NCI-H1105 (cell line): Measurements from ENCODE around the gene CDH13.

Experiments used
- DNase-seq: peaks from one replicate; lab custom pipeline; 2025; lab: John Stamatoyannopoulos, UW

The CDH13 gene

DNA sequence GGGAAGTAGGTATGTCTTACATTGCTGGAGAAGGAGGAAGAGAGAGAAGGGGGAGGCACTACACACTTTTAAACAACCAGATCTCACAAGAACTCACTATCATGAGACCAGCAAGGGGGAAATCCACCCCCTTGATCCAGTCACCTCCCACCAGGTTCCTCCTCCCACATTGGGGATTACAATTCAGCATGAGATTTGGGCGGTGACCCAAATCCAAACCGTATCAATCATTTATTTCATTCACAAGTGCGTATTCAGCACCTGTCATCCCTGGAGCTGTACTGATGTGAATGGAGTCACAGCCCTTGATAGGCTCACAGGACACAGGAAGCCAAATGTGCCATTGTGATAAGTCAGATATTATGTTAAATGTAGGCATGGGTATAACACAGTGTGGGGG lies 952.7 kb downstream of the CDH13 start:
- DNase-seq, result no peak

DNA sequence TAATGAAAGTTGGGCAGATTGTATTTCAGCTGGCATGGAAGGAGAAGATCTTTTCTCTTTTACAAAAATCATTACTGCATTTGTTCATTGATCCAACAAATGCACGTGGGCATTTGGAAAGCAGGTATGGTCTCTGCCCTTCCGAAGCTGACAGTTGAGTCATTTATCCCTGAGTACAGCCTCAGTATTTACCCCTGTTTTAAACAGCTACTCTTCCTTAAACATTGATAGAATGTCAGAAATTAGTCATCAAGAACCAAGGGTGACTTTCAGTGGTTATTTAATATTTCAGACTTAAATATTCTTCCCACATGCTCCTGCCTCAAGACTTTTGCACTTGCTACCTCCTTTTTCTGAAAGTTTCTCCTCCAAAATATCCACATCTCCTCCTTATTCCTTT lies 954.3 kb downstream of the CDH13 start:
- DNase-seq, result no peak

DNA sequence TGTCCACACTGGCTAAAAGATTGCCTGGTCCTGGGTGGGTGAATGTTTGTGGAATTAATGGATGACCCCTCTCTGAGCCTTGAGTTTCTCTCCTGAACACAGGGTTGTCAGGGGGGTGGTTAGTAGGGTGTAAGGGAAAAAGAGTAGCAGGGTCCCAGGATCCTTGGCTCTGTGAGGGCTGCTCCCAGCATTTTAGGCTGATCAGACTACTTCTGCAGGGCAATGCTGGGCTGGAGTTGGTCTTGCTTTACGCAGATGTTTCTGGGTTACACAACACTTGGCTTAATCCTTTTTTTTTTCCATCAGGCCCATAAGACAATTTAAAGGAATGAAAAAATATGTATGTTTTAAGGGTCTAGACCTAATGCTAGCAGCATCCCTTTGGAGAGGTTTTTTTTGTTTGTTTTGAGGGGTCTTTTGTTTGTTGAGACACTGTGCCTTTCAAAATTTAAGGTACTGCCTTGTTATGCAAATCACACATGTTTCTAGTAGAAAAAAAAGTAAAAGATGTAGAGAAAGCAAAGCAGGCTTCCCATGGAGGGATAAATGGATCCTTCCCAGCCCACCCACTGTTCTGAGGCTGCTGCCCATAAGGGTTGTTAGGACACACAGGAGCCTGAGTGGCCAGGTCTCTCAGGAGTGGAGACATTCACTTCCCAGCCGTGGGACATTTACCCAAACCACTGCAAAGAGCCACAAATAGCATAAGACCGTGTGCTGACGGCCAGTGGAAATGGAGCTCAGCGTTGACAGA lies 955.4 kb downstream of the CDH13 start:
- DNase-seq, result no peak

DNA sequence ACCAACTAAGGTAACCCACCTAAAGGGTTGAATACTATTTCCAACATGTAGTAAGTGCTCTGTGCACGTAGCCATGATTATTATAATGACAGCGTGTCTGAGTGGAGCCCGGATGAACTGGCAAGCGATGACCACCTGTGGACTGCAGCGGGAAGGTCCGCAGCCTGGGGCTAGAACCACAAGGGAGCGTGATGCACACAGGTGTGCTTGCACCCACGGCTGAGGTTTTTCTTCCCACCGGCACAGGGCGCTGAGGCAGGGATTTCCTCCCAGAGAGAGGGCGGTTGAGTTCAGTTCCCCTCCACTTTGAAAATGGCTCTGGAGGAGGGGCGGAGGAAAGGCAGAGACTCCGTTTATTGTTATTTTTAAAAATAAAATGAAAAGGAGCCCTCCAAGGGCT lies 959.3 kb downstream of the CDH13 start:
- DNase-seq, result no peak

DNA sequence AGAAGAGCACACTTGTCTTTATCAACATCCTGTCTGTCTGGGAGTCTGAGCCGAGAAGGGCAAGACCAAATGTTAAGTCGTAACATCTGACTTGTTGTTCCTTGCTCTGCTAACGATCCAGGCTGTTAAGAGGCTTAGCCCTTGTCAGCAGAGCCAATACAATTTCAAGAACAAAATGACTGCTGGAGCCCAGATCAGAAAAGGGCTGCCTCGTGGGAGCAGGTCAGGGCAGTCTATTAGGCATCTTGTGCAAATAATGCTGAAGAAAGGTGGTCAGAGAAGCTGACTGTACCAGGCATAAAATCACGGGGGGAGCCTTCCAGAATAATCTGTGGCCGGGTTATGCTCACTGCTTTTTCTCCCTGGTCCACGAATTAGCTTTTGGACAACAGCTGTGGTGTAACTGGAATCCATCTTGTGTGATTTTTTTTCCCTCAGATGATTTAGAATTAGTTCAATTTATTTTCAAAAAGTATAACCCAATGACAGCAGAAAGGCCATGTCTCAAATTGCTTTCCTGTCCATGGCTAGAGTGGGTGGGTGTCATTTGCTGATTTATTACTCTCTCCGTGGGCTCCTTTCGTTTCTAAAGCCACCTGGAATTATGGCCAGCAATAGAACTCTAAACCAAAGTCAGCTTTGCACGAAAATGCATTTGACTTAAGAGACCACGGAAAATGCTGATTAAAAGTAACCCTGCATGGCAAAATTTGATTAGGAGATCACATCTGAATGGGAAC lies 959.9 kb downstream of the CDH13 start:
- no peak for DNase-seq

DNA sequence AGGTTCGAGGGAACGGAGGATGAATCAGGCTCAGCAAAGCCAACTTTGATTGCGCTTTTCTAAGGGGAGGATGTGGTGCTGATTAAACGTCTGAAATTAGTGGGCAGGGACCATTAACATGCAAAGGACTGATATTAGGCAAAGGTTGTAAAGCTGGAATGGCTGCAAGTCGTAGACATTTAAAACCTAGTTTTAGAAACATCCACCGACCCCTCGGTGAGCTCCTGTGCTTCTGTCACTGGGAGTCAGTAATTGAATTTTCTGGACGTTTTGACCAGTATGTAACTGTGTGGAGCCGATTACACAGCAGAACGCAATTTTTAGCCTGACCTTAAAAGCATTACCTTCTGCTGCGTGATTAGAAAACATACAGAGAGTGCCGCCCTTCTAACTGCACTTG lies 960.4 kb downstream of the CDH13 start:
- no peak for DNase-seq

DNA sequence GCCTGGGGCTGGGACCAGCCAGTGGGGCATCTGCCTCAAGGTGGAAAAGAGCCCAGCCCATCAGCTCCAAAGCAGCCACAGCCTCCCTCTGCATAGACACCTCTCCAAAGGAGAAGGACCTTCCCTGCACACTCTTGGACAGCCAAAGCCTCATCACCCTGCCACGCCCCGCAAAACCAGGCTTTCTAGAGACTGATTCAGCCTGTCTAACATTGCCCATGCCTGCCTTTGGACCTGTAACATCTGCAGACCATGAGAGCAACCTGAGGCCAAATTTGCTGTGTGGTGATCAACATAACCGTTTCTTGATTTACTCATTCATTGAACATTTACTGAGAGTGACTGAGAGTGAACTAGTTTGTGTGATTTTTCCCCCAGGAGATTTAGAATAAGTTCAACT lies 961.3 kb downstream of the CDH13 start:
- no peak for DNase-seq

DNA sequence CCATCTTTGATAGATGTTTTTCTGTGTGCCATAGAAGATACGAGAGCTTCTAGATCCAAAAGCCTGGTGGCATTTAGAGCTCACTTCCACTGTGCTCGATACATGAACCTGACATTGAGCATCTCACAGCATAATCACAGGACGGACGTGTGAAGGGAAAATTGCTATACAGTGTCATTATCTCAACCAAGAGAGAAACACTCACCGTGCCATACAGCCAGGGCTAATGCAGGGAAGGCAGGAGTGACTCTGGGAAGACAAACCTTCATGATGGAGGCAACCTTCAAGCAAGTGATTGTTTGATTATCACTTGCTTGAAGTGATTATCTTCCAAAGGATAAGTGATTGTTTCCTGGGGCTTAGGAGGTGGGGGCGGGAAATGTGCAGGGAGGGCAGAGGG lies 962.8 kb downstream of the CDH13 start:
- no peak for DNase-seq

DNA sequence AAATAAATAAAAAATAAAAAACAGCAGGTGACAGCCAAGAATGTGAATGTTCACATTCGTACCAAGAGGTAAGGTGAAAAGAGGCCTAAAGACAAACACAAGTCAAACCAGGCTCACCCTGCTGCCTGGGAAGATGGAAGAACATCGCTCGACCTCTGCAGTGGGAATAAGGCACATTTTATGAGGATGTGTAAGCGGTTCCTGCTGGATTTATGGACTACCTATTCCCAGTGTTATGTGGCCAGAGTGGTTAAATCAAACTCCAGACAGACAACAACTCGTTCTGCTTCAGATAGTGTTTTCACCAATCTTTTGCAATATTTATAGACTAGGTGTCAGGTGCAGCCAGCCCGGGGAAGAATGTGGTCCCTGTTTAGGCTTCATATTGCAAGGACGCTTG lies 966.0 kb downstream of the CDH13 start:
- no peak for DNase-seq

DNA sequence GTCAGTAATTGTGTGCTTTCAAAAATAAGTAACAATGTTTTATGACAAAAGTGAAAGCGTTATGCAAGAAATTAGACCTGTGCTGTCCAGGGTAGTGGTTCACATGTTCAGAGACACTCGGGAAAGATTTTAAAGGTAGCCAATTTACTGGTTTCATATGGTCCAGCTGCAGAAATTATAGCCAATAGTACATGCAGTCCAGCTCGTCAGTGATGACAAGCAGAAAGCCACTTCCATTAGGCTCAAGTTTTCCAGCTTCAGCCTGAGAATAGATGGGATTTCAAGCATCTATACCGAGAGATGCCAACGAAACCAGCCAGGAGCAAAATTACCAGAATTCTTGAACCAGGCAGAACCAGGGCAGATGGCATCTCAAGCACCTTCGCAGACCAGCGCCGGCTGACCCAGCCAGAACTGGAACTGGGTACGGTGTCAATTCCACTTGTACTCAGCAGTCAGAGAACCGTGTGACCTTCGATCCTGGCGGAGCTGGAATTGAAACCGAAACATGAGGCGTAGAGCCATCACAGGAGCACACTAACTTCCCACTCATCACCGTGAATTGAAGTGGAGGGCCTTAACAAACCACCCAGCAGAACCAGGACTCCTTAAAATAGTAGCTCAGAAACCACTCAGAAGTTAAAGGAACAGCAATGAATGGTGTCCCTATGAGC lies 973.2 kb downstream of the CDH13 start:
- DNase-seq, result no peak

DNA sequence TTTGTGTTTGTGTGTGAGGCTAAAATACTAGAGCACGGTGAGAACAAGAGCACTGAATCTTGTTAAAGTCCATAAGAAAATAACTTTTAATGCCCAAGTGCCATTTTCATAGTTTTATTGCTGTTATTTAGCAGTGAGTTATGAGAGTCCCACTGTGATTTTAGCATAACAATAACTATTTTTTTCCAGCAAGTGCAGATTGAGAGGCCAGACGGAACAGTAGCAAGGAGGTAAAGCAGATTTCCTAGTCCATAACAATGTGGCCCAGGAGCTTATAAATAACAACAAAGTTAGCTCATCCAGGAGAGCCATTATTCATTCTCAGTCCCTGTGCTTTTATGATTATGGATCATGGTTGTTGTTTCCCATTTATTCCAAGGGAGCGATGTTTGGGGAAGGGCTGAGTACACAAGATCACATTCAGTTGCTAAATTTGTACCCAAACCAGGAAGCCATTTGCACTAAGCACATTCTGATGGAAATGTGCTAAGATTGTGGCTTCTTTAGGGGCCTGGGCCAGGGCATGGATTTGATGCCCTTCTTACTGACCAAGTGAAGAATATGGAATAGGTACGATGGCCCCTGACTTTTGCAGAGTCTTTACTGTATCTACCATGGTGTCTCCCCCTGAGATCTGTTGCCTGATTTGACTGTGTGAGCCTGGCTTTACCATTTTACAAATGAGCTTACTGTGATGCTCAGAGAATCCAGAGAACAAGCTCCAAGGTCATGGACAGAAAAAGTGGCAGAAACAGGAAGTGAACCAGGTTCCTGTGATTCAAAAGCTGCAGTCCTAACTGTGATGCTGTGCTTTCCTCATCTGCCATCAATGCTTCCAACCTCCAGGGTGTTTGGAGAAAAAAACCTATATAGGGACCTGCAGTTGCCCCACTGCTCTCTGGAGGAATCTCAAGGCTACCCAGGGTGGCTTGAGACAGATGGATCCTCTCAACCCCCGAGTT lies 976.3 kb downstream of the CDH13 start:
- DNase-seq, result no peak

DNA sequence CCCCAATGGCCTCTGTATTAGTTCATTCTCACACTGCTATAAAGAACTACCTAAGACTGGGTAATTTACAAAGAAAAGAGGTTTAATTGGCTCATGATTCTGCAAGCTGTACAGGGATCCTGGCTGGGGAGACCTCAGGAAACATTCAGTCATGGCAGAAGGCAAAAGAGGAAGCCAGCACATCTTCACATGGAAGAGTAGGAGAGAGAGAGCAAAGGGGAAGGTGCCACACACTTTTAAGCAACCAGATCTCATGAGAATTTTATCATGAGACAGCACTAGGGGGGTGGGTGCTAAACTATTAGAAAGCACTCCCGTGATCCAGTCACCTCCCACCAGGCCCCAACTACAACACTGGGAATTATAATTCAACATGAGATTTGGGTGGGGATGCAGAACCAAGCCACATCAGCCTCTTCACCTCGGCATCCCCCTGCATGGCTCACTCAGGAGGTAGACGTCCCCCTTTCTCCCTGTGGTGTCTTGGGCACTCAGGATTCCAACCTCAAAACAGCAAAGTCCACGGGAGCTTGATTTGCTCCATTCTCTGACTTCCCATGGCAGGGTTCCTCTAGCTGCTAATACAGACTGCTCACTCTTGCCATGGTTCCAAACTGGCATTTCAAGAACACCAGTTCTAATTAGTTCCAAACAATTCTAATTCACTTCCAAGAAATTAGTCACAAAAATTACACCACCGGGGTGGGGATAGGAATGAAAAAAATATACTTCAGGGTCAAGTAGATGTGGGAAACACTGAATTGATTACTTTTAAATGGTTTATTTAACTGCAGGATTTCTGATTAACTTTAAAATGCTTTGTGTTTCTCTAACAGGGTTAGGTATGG lies 977.2 kb downstream of the CDH13 start:
- DNase-seq, result no peak

DNA sequence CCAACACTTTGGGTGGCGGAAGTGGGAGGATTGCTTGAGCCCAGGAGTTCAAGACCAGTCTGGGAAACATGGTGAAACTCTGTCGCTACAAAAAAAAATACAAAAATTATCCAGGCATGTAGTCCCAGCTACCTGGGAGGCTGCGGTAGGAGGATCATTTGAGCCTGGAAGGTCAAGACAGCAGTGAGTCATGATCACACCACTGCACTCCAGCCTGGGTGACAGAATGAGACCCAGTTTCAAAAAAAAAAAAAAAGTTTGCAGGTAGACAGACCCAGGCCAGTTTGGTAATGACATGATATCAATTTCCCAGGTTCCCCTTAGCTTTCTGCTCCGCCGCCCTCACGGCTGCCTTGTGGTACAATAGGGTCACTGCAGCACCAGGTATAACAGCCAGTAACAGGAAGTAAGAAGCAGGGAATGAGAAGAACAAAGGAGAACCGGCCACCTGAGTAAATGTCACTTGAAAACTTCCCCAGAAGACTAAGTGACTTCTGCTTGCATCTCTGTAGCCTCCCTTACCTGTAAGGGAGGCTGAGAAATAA lies 979.8 kb downstream of the CDH13 start:
- DNase-seq, result no peak

DNA sequence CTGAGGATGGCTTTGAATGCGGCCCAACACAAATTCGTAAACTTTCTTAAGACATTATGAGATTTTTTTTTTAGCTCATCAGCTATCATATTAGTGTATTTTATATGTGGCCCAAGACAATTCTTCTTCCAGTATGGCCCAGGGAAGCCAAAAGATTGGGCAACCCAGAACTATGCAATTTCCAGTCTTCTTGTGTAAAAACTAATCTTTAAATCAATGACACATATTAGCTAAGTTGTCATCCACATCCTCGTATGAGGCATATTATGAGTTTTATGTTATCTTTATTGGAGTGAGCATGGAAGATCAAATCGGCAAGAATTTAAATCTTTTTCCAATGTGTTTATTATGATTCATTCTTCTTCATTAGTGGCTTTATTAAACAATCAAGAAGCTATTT lies 982.4 kb downstream of the CDH13 start:
- no peak for DNase-seq

DNA sequence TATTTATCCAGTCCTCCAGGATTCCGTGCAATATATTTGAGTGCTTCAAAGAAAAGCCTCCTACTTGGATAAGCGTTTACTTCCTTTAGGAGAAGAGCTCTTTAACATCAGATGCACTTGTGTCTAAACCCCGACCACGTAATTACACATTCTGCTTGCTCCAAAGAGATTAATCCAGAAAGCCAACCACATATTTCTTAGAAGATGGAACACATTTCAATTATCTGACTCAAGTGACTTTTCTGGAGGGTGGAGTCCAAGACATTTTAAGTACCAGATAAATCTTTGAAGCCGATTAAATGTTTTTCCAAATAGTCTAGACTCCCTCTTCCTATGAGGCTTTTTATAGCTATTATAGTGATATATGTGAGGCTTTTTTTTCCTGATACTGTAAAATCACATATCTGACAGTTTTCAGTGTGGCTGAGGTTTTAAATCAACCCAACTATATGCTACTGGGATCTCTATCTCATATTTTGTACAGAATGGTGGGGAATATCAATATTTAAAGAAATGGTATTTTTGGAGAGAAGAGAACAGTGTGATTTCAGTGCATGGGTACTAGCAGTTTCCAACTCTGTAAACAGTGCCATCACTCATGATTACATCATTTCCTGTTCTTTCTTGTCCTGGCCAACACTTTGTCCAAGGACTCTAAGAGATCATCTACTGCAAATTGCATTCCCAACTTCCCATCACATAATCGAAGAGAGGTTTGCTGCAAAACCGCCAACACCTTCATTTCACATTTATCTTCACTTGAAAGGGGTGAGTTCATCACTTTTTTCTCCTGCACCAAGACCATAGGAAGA lies 988.6 kb downstream of the CDH13 start:
- no peak for DNase-seq

DNA sequence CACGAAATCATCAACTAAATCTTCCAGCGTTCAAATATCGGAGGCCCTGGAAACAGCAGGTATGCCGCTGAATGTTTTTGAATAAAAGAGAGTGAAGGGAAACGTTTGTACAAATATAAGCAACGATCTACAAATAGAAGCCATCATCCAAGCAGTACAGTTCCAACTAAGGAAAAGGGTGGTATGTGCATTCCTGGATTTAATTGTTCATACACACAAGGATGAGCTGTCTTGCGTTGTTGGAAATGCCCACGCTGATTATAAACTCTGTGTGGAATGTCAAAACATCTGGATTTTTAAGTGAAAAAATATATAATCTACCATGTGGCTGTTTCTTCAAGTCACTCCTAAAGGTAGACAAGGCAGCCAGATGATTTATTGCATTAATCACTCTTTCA lies 989.2 kb downstream of the CDH13 start:
- DNase-seq, result no peak

DNA sequence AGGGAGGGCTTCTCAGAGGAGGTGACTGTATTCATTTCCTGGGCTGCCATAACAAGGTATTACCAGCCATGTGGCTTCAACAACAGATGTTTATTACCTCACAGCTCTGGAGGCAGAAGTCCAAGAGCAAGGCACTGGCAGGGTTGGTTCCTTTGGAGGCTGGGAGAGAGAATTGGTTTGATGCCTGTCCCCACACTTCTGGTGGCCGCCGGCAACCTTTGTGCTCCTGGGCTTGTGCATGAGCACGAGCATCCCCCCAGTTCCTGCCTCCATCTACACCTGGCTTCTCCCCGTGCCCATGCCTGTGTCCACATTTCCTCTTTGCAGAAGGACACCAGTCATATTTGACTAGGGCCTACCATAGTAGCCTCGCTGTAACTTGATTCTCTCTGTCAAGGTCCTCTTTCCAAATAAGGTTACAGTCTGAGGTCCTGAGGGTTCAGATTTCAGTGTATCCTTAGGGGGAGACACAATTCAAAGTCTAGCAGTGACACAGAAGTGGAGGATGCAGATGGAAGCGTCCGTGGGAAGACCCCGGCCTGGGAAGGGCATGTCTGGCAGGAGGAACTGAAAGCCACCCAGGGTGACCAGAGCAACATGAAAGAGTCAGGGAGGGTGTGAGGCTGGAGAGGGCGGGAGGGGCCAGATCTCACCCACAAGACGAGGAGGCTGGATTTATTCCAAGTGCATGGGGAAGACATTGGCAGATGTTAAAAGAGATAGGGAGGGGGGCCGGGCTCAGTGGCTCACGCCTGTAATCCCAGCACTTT lies 992.8 kb downstream of the CDH13 start:
- no peak for DNase-seq

DNA sequence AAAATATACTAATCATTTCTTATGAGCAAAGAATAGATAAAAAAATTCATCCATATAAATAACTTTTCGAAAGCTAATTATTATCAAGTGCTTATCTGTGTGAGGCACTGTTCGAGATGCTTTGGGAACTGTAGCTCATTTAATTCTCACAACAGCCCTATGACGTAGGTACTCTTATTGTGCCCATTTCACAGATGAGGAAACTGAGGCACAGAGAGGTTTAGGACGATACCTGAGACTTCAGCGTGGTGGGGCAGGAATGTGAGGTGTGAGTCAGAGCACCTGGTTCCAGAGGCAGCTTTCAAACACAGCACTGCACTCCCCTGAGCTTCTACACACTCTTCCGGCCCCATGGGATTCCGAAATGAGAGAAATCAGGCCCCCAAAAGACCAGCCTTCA lies 995.2 kb downstream of the CDH13 start:
- no peak for DNase-seq

DNA sequence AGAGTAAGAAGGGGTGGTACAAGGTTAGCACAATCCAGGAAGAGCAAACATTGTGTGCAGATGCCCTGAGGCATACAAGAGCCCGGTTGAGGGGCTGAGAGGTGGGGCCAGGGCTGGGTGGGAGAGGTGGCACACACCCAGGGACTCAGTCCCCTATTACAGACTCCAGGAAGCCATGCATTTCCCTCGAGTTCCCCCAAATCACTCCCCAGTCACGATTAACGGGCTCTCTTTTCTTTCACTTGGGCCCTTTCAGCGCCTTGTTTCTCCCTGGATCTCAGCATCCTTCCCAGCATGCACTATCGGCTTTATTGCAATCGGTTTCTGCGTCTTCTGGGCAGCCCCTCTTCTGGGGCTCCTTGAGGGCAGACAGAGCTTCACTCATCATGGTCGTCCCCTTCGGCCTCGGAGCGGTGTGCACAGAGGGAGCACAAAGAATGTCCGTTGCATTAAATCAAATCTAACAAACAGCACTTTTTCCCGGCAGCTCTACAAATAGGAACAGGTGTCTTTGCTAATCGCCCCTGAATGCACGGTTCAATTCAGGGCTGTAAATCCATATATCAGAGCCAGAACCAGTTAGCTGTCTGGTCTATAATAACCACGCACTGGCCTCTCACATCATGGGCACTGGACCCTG lies 996.4 kb downstream of the CDH13 start:
- DNase-seq, result no peak
